ENCODE measurements around the gene TECTA.

- TF ChIP-seq EZH2 (IDR thresholded peaks at IDR 0.05; ENCODE audit: insufficient read depth, low read length) = no peak
- TF ChIP-seq, protein P1, sequence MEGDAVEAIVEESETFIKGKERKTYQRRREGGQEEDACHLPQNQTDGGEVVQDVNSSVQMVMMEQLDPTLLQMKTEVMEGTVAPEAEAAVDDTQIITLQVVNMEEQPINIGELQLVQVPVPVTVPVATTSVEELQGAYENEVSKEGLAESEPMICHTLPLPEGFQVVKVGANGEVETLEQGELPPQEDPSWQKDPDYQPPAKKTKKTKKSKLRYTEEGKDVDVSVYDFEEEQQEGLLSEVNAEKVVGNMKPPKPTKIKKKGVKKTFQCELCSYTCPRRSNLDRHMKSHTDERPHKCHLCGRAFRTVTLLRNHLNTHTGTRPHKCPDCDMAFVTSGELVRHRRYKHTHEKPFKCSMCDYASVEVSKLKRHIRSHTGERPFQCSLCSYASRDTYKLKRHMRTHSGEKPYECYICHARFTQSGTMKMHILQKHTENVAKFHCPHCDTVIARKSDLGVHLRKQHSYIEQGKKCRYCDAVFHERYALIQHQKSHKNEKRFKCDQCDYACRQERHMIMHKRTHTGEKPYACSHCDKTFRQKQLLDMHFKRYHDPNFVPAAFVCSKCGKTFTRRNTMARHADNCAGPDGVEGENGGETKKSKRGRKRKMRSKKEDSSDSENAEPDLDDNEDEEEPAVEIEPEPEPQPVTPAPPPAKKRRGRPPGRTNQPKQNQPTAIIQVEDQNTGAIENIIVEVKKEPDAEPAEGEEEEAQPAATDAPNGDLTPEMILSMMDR (IDR thresholded peaks at IDR 0.05; ENCODE audit: insufficient read depth, low read depth, low read length) = no peak
Measured at GRCh38 chr11:121058941-121059340, 42.1 kb upstream of the TECTA start.

Data from astrocyte (in vitro differentiated cells and primary cell).